Liver (tissue), 3 donors: ENCODE data around the gene TMEM255B.

Experiments used
- CTCF ChIP-seq: fragments of 150-350 bp; IDR thresholded peaks from 2 replicates; pipeline ENCODE4 v1.5.1; 2017; ENCODE audit warnings: improper control_type of control experiment, low read depth, low read length; ENCODE audit not compliant: missing input control
- JUND ChIP-seq, 2 donors: IDR thresholded peaks; 2 replicates each; pipeline ENCODE4 v1.6.1; 2016; ENCODE audit warnings: antibody characterized with exemption in 2 of 2
- donor health status: healthy.
- donor health status: healthy.

DNA sequence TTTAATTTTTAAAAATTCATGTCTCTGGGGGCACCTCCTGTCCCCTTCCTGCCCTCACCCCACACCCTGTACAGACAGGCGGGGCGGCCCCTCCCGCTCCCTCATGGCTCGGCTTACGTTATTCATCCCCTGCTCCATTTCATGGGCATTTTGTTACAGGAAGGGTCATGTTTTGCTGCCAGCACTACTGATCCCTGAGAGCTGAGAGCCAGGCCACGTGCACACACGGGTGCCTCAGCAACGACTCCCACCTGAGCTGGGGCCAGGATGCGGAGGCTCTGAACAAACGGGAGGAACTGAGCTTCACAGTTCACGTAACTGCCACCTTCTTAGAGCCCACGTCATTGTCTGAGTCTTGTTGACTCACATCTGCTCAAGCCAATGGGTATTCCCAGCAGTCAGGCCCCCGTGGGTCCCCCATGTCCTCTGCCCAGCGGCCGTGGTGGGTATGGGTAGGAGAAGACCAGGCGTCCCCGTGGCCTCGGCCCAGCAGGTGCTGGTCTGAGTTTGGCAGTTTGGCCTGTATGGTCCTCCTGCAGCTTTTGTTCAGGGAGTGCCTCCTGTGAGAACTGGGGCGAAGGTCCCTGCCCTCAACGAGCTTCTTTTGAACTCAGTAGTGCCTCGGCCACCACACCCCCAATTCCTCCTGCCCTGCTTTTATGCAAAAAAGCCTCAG, 16.4 kb upstream of the TMEM255B start:
- TF ChIP-seq JUND (IDR thresholded peaks at IDR 0.05): no peak
- no peak for TF ChIP-seq CTCF
